BLaER1 treated with 17β-estradiol and CSF1 and Interleukin-3, amounts not matched to agents 10 nM and 100 nM (cell line): ENCODE results near the gene TMEM217.
"Not testable (repeated sequence)": the region's sequence is repeated elsewhere in the genome, so short reads cannot be mapped to it uniquely, and the experiment has no call there.

Experiments used
- H3K27ac ChIP-seq, 11 experiments: shearing (Covaris generic); formaldehyde crosslinking; 2 replicates each; pipeline ENCODE4 v1.8.1; 2022
- H3K27me3 ChIP-seq, 11 experiments: shearing (Covaris generic); formaldehyde crosslinking; 2 replicates each; pipeline ENCODE4 v1.8.1; 2022
- H3K36me3 ChIP-seq, 11 experiments: shearing (Covaris generic); formaldehyde crosslinking; 2 replicates each; pipeline ENCODE4 v1.8.1; 2022
- H3K4me1 ChIP-seq, 10 experiments: shearing (Covaris generic); formaldehyde crosslinking; 2 replicates each; pipeline ENCODE4 v1.8.1; 2022
- H3K4me2 ChIP-seq, 11 experiments: shearing (Covaris generic); formaldehyde crosslinking; 2 replicates each; pipeline ENCODE4 v1.8.1; 2022
- H3K4me3 ChIP-seq, 10 experiments: shearing (Covaris generic); formaldehyde crosslinking; 2 replicates each; pipeline ENCODE4 v1.8.1; 2022
- H3K9ac ChIP-seq, 11 experiments: shearing (Covaris generic); formaldehyde crosslinking; 2 replicates each; pipeline ENCODE4 v1.8.1; 2022
- H3K9me3 ChIP-seq, 11 experiments: shearing (Covaris generic); formaldehyde crosslinking; replicated peaks in 1 of 11; 2 replicates each; pipeline ENCODE4 v1.8.1; 2022
- H4K20me1 ChIP-seq, 11 experiments: shearing (Covaris generic); formaldehyde crosslinking; 2 replicates each; pipeline ENCODE4 v1.8.1; 2022
- Cebpa-rat ChIP-seq, 11 experiments: shearing (Covaris generic); IDR thresholded peaks; 2 replicates each; pipeline ENCODE4 v1.8.1; 2022

The TMEM217 gene

GRCh38 chr6:37299990-37300389 is 42.0 kb upstream of the TMEM217 start:
- H3K27me3 ChIP-seq = no peaks in the 10 kb centered on the region
- H4K20me1 ChIP-seq = no peaks in the 10 kb centered on the region
- H3K4me3 ChIP-seq = no peak overlapping the region
- H3K4me1 ChIP-seq = peaks cover 26 to 31% (median 28%) of the 10 kb centered on the region in 10 experiments
- H3K36me3 ChIP-seq = peaks cover 27 to 70% (median 44%) of the 10 kb centered on the region in 11 experiments
- H3K4me2 ChIP-seq = no peak overlapping the region
- no peak overlapping the region for H3K9ac ChIP-seq
- no peak for TF ChIP-seq Cebpa-rat (IDR thresholded peaks at IDR 0.05)
- H3K27ac ChIP-seq = no peak overlapping the region
- peaks cover 0 to 16% (median 7%) of the 10 kb centered on the region in 11 experiments; a peak in 13 of 22 replicates for H3K9me3 ChIP-seq

- Histone ChIP-seq H3K27me3 (no peaks in the 10 kb centered on the region; a peak in 1 of 22 replicates), H3K9ac (no peak overlapping the region), H3K4me2 (no peak overlapping the region), H4K20me1 (no peaks in the 10 kb centered on the region), H3K27ac (no peak overlapping the region), H3K4me1 (peaks cover 25 to 29% (median 27%) of the 10 kb centered on the region in 10 experiments), H3K4me3 (no peak overlapping the region), H3K36me3 (peaks cover 37 to 73% (median 54%) of the 10 kb centered on the region in 11 experiments), H3K9me3 (peaks cover 0 to 26% (median 17%) of the 10 kb centered on the region in 11 experiments; a peak in 21 of 22 replicates)
- TF ChIP-seq Cebpa-rat (IDR thresholded peaks at IDR 0.05) = no peak
Observed at GRCh38 chr6:37298958-37299357, 41.0 kb upstream of the TMEM217 start.

DNA sequence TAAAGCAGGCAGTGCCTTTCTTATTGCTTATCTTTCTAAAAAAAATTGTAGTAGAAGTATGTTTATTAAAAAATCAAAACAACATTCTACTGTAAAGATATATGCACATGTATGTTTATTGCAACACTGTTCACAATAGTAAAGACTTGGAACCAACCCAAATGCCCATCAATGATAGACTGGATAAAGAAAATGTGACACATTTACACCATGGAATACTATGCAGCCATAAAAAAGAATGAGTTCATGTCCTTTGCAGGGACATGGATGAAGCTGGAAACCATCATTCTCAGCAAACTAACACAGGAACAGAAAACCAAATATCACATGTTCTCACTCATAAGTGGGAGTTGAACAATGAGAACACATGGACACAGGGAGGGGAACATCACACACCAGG is 39.7 kb upstream of the TMEM217 start:
- not testable (repeated sequence) for H3K4me3 ChIP-seq, H3K9ac ChIP-seq, H4K20me1 ChIP-seq, H3K4me2 ChIP-seq, H3K27me3 ChIP-seq, H3K27ac ChIP-seq
- H3K9me3 ChIP-seq = peaks cover 0 to 26% (median 17%) of the 10 kb centered on the region in 11 experiments; a peak in 21 of 22 replicates
- peaks cover 46 to 86% (median 63%) of the 10 kb centered on the region in 11 experiments for H3K36me3 ChIP-seq
- peaks cover 12 to 16% (median 13%) of the 10 kb centered on the region in 10 experiments for H3K4me1 ChIP-seq

- Histone ChIP-seq H3K27me3 (no peaks in the 10 kb centered on the region; a peak in 1 of 22 replicates), H3K4me2 (no peak overlapping the region), H4K20me1 (no peaks in the 10 kb centered on the region), H3K36me3 (peaks cover 64 to 100% (median 89%) of the 10 kb centered on the region in 11 experiments), H3K9ac (no peak overlapping the region), H3K27ac (no peak overlapping the region), H3K9me3 (peaks cover 0 to 26% (median 17%) of the 10 kb centered on the region in 11 experiments; a peak in 21 of 22 replicates), H3K4me1 (peaks cover 0 to 13% (median 9%) of the 10 kb centered on the region in 10 experiments; a peak in 13 of 20 replicates), H3K4me3 (no peak overlapping the region)
- TF ChIP-seq Cebpa-rat (IDR thresholded peaks at IDR 0.05) = no peak
Observed at GRCh38 chr6:37293426-37293825, 35.5 kb upstream of the TMEM217 start.

DNA sequence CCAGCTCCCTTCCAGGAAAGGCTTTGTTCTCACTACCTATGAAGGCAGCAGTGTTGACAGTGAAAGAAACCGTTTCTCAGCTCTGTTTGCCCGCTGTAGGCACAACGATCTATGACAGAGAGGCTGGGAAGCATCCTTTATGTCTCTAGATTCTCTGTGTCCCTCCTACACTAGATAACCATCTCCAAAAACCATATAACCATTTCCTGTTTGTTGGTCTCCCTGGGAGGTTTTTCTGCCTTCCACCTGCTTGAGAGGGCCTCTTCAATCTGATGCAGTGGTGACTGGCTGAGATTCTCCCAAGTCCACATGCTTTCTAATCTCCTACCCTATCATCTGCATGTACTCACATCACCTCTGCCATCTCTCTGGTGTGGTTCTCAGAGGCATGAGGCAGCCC is 32.0 kb upstream of the TMEM217 start:
- no peak overlapping the region for H3K4me3 ChIP-seq
- TF ChIP-seq Cebpa-rat (IDR thresholded peaks at IDR 0.05) = no peak
- peaks cover 67 to 100% (median 93%) of the 10 kb centered on the region in 11 experiments for H3K36me3 ChIP-seq

GRCh38 chr6:37288247-37288646 is 30.3 kb upstream of the TMEM217 start:
- no peaks in the 10 kb centered on the region for H4K20me1 ChIP-seq
- H3K4me2 ChIP-seq = no peak overlapping the region
- H3K4me1 ChIP-seq = peaks cover 0 to 33% (median 18%) of the 10 kb centered on the region in 10 experiments; a peak in 14 of 20 replicates
- H3K27ac ChIP-seq = no peak overlapping the region
- no peak overlapping the region for H3K4me3 ChIP-seq
- no peak for TF ChIP-seq Cebpa-rat (IDR thresholded peaks at IDR 0.05)
- H3K9me3 ChIP-seq = 0 out of 22 replicates have a peak, but pooled peaks cover 0 to 5% (median 0%) of the 10 kb centered on the region in 11 experiments
- H3K9ac ChIP-seq = no peak overlapping the region
- H3K36me3 ChIP-seq = peaks cover 68 to 100% (median 93%) of the 10 kb centered on the region in 11 experiments
- no peaks in the 10 kb centered on the region for H3K27me3 ChIP-seq

More for the DNA sequence above, 32.0 kb upstream of the TMEM217 start:
- Histone ChIP-seq H3K27ac (no peak overlapping the region), H4K20me1 (no peaks in the 10 kb centered on the region), H3K4me1 (peaks cover 0 to 21% (median 17%) of the 10 kb centered on the region in 10 experiments; a peak in 13 of 20 replicates), H3K9me3 (peaks cover 0 to 16% (median 10%) of the 10 kb centered on the region in 11 experiments; a peak in 20 of 22 replicates), H3K4me2 (peak overlapping the region in 5 of 11 experiments; percentile 3 to 38 (median 14); a peak in 6 of 22 replicates), H3K9ac (no peak overlapping the region), H3K27me3 (no peaks in the 10 kb centered on the region; a peak in 1 of 22 replicates)

DNA sequence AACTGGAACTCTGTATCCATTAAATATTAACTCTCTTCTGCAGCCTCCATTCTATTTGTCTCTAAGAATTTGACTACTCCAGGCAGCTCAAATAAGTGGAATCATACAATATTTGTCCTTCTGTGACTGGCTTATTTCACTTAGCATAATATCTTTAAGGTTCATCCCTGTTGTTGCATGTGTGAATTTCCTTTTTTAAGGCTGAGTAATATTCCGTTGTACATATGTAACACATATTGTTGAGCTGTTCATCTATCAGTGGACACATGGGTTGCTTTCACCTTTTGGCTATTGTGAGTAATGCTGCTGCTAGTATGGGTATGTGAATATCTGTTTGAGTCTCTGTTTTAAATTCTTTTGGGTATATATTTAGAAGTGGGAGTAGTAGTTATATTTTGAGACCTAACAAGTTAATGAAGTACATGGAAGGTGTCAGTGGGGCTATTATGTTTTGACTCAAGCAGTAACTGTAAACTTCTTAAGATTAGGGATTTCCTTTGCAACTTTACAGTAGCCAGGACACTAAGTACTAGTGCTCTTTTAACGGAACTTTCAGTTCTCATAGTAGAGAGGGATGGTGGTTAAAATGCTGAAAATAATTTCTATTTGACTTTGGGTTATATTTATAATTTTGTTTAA is 29.7 kb upstream of the TMEM217 start:
- Histone ChIP-seq H3K4me2 (no peak overlapping the region), H3K27me3 (no peaks in the 10 kb centered on the region), H3K4me1 (peaks cover 0 to 37% (median 19%) of the 10 kb centered on the region in 10 experiments; a peak in 16 of 20 replicates), H3K9ac (no peak overlapping the region), H3K9me3 (0 out of 22 replicates have a peak, but pooled peaks cover 0 to 5% (median 0%) of the 10 kb centered on the region in 11 experiments), H3K4me3 (no peak overlapping the region), H3K27ac (no peak overlapping the region), H4K20me1 (no peaks in the 10 kb centered on the region), H3K36me3 (peaks cover 72 to 100% (median 93%) of the 10 kb centered on the region in 11 experiments)
- TF ChIP-seq Cebpa-rat (IDR thresholded peaks at IDR 0.05) = no peak

- H4K20me1 ChIP-seq = peaks cover 0 to 6% (median 0%) of the 10 kb centered on the region in 11 experiments; a peak in 3 of 22 replicates
- no peaks in the 10 kb centered on the region for H3K27me3 ChIP-seq
- H3K9ac ChIP-seq = no peak overlapping the region
- TF ChIP-seq Cebpa-rat (IDR thresholded peaks at IDR 0.05) = no peak
- peak overlapping the region in 3 of 11 experiments; percentile 6 to 31 (median 21); a peak in 1 of 22 replicates for H3K4me2 ChIP-seq
- no peak overlapping the region for H3K4me3 ChIP-seq
- peaks cover 16 to 55% (median 27%) of the 10 kb centered on the region in 10 experiments; a peak in 19 of 20 replicates for H3K4me1 ChIP-seq
- peaks cover 65 to 100% (median 87%) of the 10 kb centered on the region in 11 experiments for H3K36me3 ChIP-seq
- 0 out of 22 replicates have a peak, but pooled peaks cover 0 to 5% (median 0%) of the 10 kb centered on the region in 11 experiments for H3K9me3 ChIP-seq
- 0 out of 22 replicates have a peak overlapping the region, but pooled peaks of 1 of the 11 experiments have one; percentile 16 for H3K27ac ChIP-seq
Observed at GRCh38 chr6:37285861-37286311, 27.9 kb upstream of the TMEM217 start.

- peak overlapping the region in 3 of 11 experiments; percentile 10 to 26 (median 13); a peak in 2 of 22 replicates for H3K27ac ChIP-seq
- H3K27me3 ChIP-seq = no peaks in the 10 kb centered on the region
- no peak overlapping the region for H3K4me3 ChIP-seq
- H3K9ac ChIP-seq = no peak overlapping the region
- H3K36me3 ChIP-seq = peaks cover 70 to 95% (median 84%) of the 10 kb centered on the region in 11 experiments
- 0 out of 22 replicates have a peak, but pooled peaks cover 0 to 5% (median 0%) of the 10 kb centered on the region in 11 experiments for H3K9me3 ChIP-seq
- peaks cover 22 to 62% (median 33%) of the 10 kb centered on the region in 10 experiments for H3K4me1 ChIP-seq
- H4K20me1 ChIP-seq = peaks cover 0 to 16% (median 0%) of the 10 kb centered on the region in 11 experiments; a peak in 4 of 22 replicates
- TF ChIP-seq Cebpa-rat (IDR thresholded peaks at IDR 0.05) = no peak
- H3K4me2 ChIP-seq = 0 out of 22 replicates have a peak overlapping the region, but pooled peaks of 1 of the 11 experiments have one; percentile 8
Observed at GRCh38 chr6:37284781-37285180, 26.8 kb upstream of the TMEM217 start.
